Measurements from ENCODE around the gene B2M.
A peak's percentile ranks its signal among the peaks of the same experiment; 100 is the strongest.
"Not testable (repeated sequence)": the region's sequence is repeated elsewhere in the genome, so short reads cannot be mapped to it uniquely, and the experiment has no call there.

The B2M gene

GRCh38 chr15:44711096-44711742 is at the start of gene B2M, which contains the start of gene PATL2:
B2M (plus strand) TSS chr15:44711517; CDS start chr15:44711547, 30 bp downstream.
PATL2 (minus strand) TSS chr15:44711323; CDS start chr15:44676490, 34,833 bp downstream.
- peak; percentile 75 to 91 for DNase-seq

- DNase-seq = no peak
Measured at GRCh38 chr15:44661576-44661975, 49.7 kb upstream of the B2M start.

- peak in 1 of 2 experiments; percentile 46 for DNase-seq
Measured at GRCh38 chr15:44662478-44663409, 48.6 kb upstream of the B2M start.

- DNase-seq = peak; percentile 75 to 92
Measured at GRCh38 chr15:44663410-44664308, 47.7 kb upstream of the B2M start, which contains the start of gene SPG11. SPG11 (minus strand) TSS chr15:44663662; CDS start chr15:44663647, 15 bp downstream.

- no peak for DNase-seq
Measured at GRCh38 chr15:44666210-44667038, 44.9 kb upstream of the B2M start.

- DNase-seq = no peak
Measured at GRCh38 chr15:44667039-44667360, 44.3 kb upstream of the B2M start.

- no peak for DNase-seq
Measured at GRCh38 chr15:44668921-44669320, 42.4 kb upstream of the B2M start.

- no peak for DNase-seq
Measured at GRCh38 chr15:44670087-44670950, 41.0 kb upstream of the B2M start.

GRCh38 chr15:44673639-44674038 is 37.7 kb upstream of the B2M start:
- DNase-seq = no peak

- DNase-seq = no peak
Measured at GRCh38 chr15:44675911-44676310, 35.4 kb upstream of the B2M start.

- DNase-seq = no peak
Measured at GRCh38 chr15:44676676-44677075, 34.6 kb upstream of the B2M start.

- DNase-seq = no peak
Measured at GRCh38 chr15:44682211-44682610, 29.1 kb upstream of the B2M start.

- DNase-seq = not testable (repeated sequence)
Measured at GRCh38 chr15:44682809-44683682, 28.3 kb upstream of the B2M start.

GRCh38 chr15:44689318-44689717 is 22.0 kb upstream of the B2M start:
- not testable (repeated sequence) for DNase-seq

GRCh38 chr15:44690245-44690644 is 21.1 kb upstream of the B2M start:
- not testable (repeated sequence) for DNase-seq

- no peak for DNase-seq
Measured at GRCh38 chr15:44692659-44693058, 18.7 kb upstream of the B2M start.

- no peak for DNase-seq
Measured at GRCh38 chr15:44694416-44694815, 16.9 kb upstream of the B2M start.

GRCh38 chr15:44695294-44695693 is 16.0 kb upstream of the B2M start:
- DNase-seq = no peak

- no peak for DNase-seq
Measured at GRCh38 chr15:44697014-44697413, 14.3 kb upstream of the B2M start.

- DNase-seq = no peak
Measured at GRCh38 chr15:44698641-44699040, 12.7 kb upstream of the B2M start.
